Calu3 (cell line): ENCODE data around the gene TBC1D28. TPM values are rescaled to one million over a fixed set of nuclear protein-coding genes. Genes with fewer than 3 reads are reported as not detected.

Experiments
- total RNA-seq: library from RNA; stranded (reverse); gene quantifications from 2 replicates; pipeline ENCODE4 v1.2.3, GENCODE V29; 2022

The TBC1D28 gene
- total RNA-seq, 1 experiment from 2014 or later, result not detected

Other genes with a start within 250 kb of the TBC1D28 start
- gene LGALS9C, start 167.6 kb downstream of the TBC1D28 start, total RNA-seq, result 1.7 and 4.0 TPM in 2 replicates
- 2.3 and 3.2 TPM in 2 replicates for gene FOXO3B, start 37.9 kb upstream of the TBC1D28 start, total RNA-seq
- gene FBXW10, start 99.7 kb upstream of the TBC1D28 start, total RNA-seq, result 0.50 and 0.54 TPM in 2 replicates
- gene TVP23B, start 136.8 kb upstream of the TBC1D28 start, total RNA-seq, result 34.5 and 38.4 TPM in 2 replicates
- gene PRPSAP2, start 213.7 kb upstream of the TBC1D28 start, total RNA-seq, result 24.6 and 33.0 TPM in 2 replicates